GM12892 (cell line): ENCODE data around the gene VPS35L.

Experiments
- POLR2A ChIP-seq: IDR thresholded peaks from 2 replicates; pipeline ENCODE4 v1.6.1; 2011; ENCODE audit warnings: low read depth, low read length, control low read depth
- POLR2AphosphoS5 ChIP-seq: IDR thresholded peaks from 2 replicates; pipeline ENCODE4 v1.6.1; 2011; ENCODE audit warnings: low read depth, low read length, control low read depth

DNA sequence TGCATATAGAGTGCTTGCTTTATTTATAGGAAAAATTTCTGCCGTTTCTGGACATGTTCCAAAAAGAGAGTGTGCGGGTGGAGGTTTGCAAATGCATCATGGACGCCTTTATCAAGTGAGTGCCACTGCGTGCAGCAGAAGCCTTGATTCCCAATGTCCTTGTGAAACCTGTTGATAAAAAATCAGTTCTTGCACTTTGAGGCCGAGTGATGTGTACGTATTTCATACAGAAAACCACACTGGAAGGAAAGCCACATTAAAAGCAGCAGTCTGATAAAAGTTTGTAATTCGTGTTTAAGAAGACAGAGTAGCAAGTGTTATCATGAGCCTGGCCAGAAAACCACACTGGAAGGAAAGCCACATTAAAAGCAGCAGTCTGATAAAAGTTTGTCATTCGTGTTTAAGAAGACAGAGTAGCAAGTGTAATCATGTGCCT is 84.5 kb downstream of the VPS35L start:
- no peak for TF ChIP-seq POLR2A
- TF ChIP-seq POLR2AphosphoS5, result no peak
